H1 (cell line): ENCODE measurements around the gene HEBP2. TPM values are rescaled to one million over a fixed set of nuclear protein-coding genes. Genes with fewer than 3 reads are reported as not detected.

Experiments used
- CTCF ChIA-PET: fragments of 300-600 bp; sonication (Branson Sonifier 250); formaldehyde crosslinking; loops from one replicate; lab custom pipeline; 2021; ENCODE audit not compliant: partially characterized antibody; lab: Charles Lee
- POLR2A ChIA-PET: fragments of 300-600 bp; sonication (Branson Sonifier 250); formaldehyde crosslinking; loops from one replicate; lab custom pipeline; 2021; ENCODE audit warnings: inconsistent platforms; ENCODE audit not compliant: partially characterized antibody; lab: Charles Lee
- DNase-seq, 2 experiments: peaks; one replicate each; pipeline versions ENCODE4 v3.0.0 to v3.0.0-alpha.2; 2010 to 2022; ENCODE audit warnings: low spot score in 2 of 2, low read depth in 1 of 2, mixed read lengths in 1 of 2
- FAIRE-seq: peaks from 2 replicates; lab custom pipeline; 2011; peaks lifted over from hg19 to GRCh38; lab: Jason Lieb, UNC
- H2AFZ ChIP-seq: 2 replicates; pipeline ENCODE4 v1.8.1; 2012; ENCODE audit warnings: low read length, inconsistent platforms
- H2AK5ac ChIP-seq: 2 replicates; pipeline ENCODE4 v1.6.1; 2013; ENCODE audit warnings: low read depth, low read length
- H2BK120ac ChIP-seq: replicated peaks from 2 replicates; pipeline ENCODE3; 2013; ENCODE audit warnings: low read depth, low read length, inconsistent platforms
- H2BK12ac ChIP-seq: 2 replicates; pipeline ENCODE4 v1.6.1; 2013; ENCODE audit warnings: low read depth, low read length
- H2BK15ac ChIP-seq: 2 replicates; pipeline ENCODE4 v1.6.1; 2013; ENCODE audit warnings: low read length
- H2BK20ac ChIP-seq: 2 replicates; pipeline ENCODE4 v1.6.1; 2013; ENCODE audit warnings: low read length
- H2BK5ac ChIP-seq: 2 replicates; pipeline ENCODE4 v1.6.1; 2013; ENCODE audit warnings: low read depth, low read length
- H3K14ac ChIP-seq: 2 replicates; pipeline ENCODE4 v1.6.1; 2013; ENCODE audit warnings: inconsistent platforms; ENCODE audit not compliant: insufficient read length
- H3K18ac ChIP-seq: 2 replicates; pipeline ENCODE4 v1.6.1; 2013; ENCODE audit warnings: low read length; ENCODE audit errors: extremely low read depth
- H3K23ac ChIP-seq: 2 replicates; pipeline ENCODE4 v1.6.1; 2013; ENCODE audit warnings: inconsistent platforms; ENCODE audit not compliant: insufficient read length
- H3K23me2 ChIP-seq: 2 replicates; pipeline ENCODE4 v1.6.1; 2013; ENCODE audit warnings: low read depth, low read length
- H3K27ac ChIP-seq: 2 replicates; pipeline ENCODE4 v1.6.1; 2011; ENCODE audit warnings: low read depth, low read length, inconsistent platforms
- H3K27me3 ChIP-seq, 4 experiments: replicated peaks in 1 of 4; 1 replicate in 1 of 4; 2 replicates in 3 of 4; pipeline versions ENCODE4 v1.6.1 to v1.8.1; 2011 to 2013; ENCODE audit warnings: low read length in 3 of 4, mild to moderate bottlenecking in 3 of 4, inconsistent platforms in 2 of 4, mixed read lengths in 2 of 4, moderate library complexity in 1 of 4; ENCODE audit not compliant: control insufficient read depth in 3 of 4, insufficient read depth in 3 of 4; ENCODE audit errors: extremely low read depth in 1 of 4
- H3K36me3 ChIP-seq, 4 experiments: 2 replicates each; pipeline versions ENCODE4 v1.6.1 to v1.8.1; 2011 to 2013; ENCODE audit warnings: mild to moderate bottlenecking in 4 of 4, low read length in 3 of 4, moderate library complexity in 2 of 4, control low read depth in 1 of 4, inconsistent platforms in 1 of 4; ENCODE audit not compliant: insufficient read depth in 4 of 4, control insufficient read depth in 2 of 4
- H3K4ac ChIP-seq: replicated peaks from 2 replicates; pipeline ENCODE3; 2013; ENCODE audit warnings: low read length, low read depth, mixed read lengths, inconsistent platforms; ENCODE audit not compliant: insufficient read length
- H3K4me1 ChIP-seq, 4 experiments: replicated peaks in 1 of 4; 1 replicate in 1 of 4; 2 replicates in 3 of 4; pipeline versions ENCODE4 v1.6.1 to v1.8.1; 2011 to 2013; ENCODE audit warnings: low read length in 3 of 4, inconsistent platforms in 2 of 4, mixed read lengths in 1 of 4; ENCODE audit not compliant: insufficient read depth in 4 of 4, control insufficient read depth in 3 of 4
- H3K4me2 ChIP-seq, 2 experiments: 2 replicates each; pipeline versions ENCODE4 v1.6.1 to v1.8.1; 2011 to 2013; ENCODE audit warnings: low read depth in 2 of 2, low read length in 2 of 2, control low read depth in 1 of 2, inconsistent platforms in 1 of 2, mild to moderate bottlenecking in 1 of 2; ENCODE audit not compliant: insufficient read depth in 1 of 2
- H3K4me3 ChIP-seq, 4 experiments: fragments of 200-600, 300-600 bp in 1 of 4; sonication (generic), shearing (Covaris generic), sonication (Bioruptor Twin) in 1 of 4; 2 replicates each; pipeline versions ENCODE4 v1.5.1 to v1.8.1; 2011 to 2016; ENCODE audit warnings: low read length in 4 of 4, low read depth in 3 of 4, control low read depth in 2 of 4, inconsistent platforms in 2 of 4, mild to moderate bottlenecking in 2 of 4, mixed read lengths in 1 of 4, moderate library complexity in 1 of 4; ENCODE audit not compliant: insufficient read depth in 2 of 4; ENCODE audit errors: extremely low read depth in 1 of 4
- H3K56ac ChIP-seq: replicated peaks from 2 replicates; pipeline ENCODE3; 2013; ENCODE audit warnings: low read depth, mild to moderate bottlenecking, mixed read lengths, low read length, inconsistent platforms; ENCODE audit not compliant: insufficient read length
- H3K79me1 ChIP-seq: 2 replicates; pipeline ENCODE4 v1.6.1; 2013; ENCODE audit warnings: low read depth, low read length, control low read depth
- H3K79me2 ChIP-seq, 2 experiments: 2 replicates each; pipeline versions ENCODE4 v1.6.1 to v1.8.1; 2012 to 2013; ENCODE audit warnings: low read length in 2 of 2, mild to moderate bottlenecking in 2 of 2, inconsistent platforms in 1 of 2; ENCODE audit not compliant: insufficient read depth in 2 of 2, control insufficient read depth in 1 of 2
- H3K9ac ChIP-seq, 4 experiments: replicated peaks in 1 of 4; 1 replicate in 1 of 4; 2 replicates in 3 of 4; pipeline versions ENCODE4 v1.6.1 to v1.8.1; 2011 to 2013; ENCODE audit warnings: low read depth in 3 of 4, low read length in 3 of 4, control low read depth in 2 of 4, mild to moderate bottlenecking in 2 of 4, moderate library complexity in 2 of 4, inconsistent platforms in 1 of 4; ENCODE audit errors: extremely low read depth in 1 of 4
- H3K9me3 ChIP-seq, 2 experiments: 2 replicates each; pipeline versions ENCODE4 v1.6.1 to v1.8.1; 2012 to 2013; ENCODE audit warnings: mild to moderate bottlenecking in 2 of 2, moderate library complexity in 2 of 2, control low read depth in 1 of 2, inconsistent platforms in 1 of 2, low read depth in 1 of 2, low read length in 1 of 2, mixed read lengths in 1 of 2; ENCODE audit not compliant: insufficient read depth in 2 of 2
- H4K20me1 ChIP-seq, 2 experiments: replicated peaks in 1 of 2; 2 replicates each; pipeline versions ENCODE3 to v1.8.1; 2011 to 2013; ENCODE audit warnings: inconsistent platforms in 2 of 2, low read length in 2 of 2, mild to moderate bottlenecking in 1 of 2; ENCODE audit not compliant: insufficient read depth in 2 of 2, control insufficient read depth in 1 of 2
- H4K5ac ChIP-seq: 2 replicates; pipeline ENCODE4 v1.6.1; 2013; ENCODE audit warnings: low read length, low read depth, mixed read lengths, inconsistent platforms; ENCODE audit not compliant: insufficient read length
- H4K8ac ChIP-seq: 2 replicates; pipeline ENCODE4 v1.8.0; 2013; ENCODE audit warnings: mild to moderate bottlenecking, moderate library complexity, low read length, inconsistent platforms; ENCODE audit not compliant: insufficient read depth; ENCODE audit errors: extremely low read depth
- H4K91ac ChIP-seq: replicated peaks from 2 replicates; pipeline ENCODE3; 2013; ENCODE audit warnings: low read length, mixed read lengths, inconsistent platforms; ENCODE audit not compliant: insufficient read length
- CEBPB ChIP-seq: IDR thresholded peaks from 2 replicates; pipeline ENCODE4 v1.6.1; 2012; ENCODE audit warnings: low read depth, low read length
- CHD2 ChIP-seq: IDR thresholded peaks from 2 replicates; pipeline ENCODE4 v1.6.1; 2012; ENCODE audit warnings: low read length, improper control_type of control experiment
- EZH2 ChIP-seq: fragments of 200-600 bp; sonication (generic); IDR thresholded peaks from 2 replicates; pipeline ENCODE4 v1.7.1; 2012; ENCODE audit warnings: low read depth, mild to moderate bottlenecking, moderate library complexity, low read length, inconsistent platforms; ENCODE audit not compliant: severe bottlenecking
- SAP30 ChIP-seq: fragments of 300-600 bp; sonication (generic); IDR thresholded peaks from 2 replicates; pipeline ENCODE4 v1.7.1; 2012; ENCODE audit warnings: low read length, moderate library complexity, mild to moderate bottlenecking, inconsistent platforms; ENCODE audit not compliant: insufficient read depth, insufficient replicate concordance
- TEAD4 ChIP-seq: IDR thresholded peaks from 2 replicates; pipeline ENCODE4 v1.6.1; 2012; ENCODE audit warnings: low read depth, low read length, inconsistent platforms, mixed read lengths
- ZNF274 ChIP-seq: IDR thresholded peaks from 2 replicates; pipeline ENCODE4 v1.7.0; 2012; ENCODE audit warnings: low read length, borderline replicate concordance; ENCODE audit errors: extremely low read depth
- WGBS, 2 experiments: shearing (Covaris generic) in 1 of 2; methylation state at CpG; one replicate each; pipeline versions ENCODE4 v1.1.6 to v1.1.7; 2013 to 2015; ENCODE audit warnings: low lambda C conversion rate in 2 of 2, mixed read lengths in 2 of 2, inconsistent platforms in 1 of 2, low coverage in 1 of 2, missing lambda C conversion rate in 1 of 2; ENCODE audit not compliant: insufficient replicate concordance in 2 of 2, insufficient coverage in 1 of 2, insufficient read length in 1 of 2; ENCODE audit errors: extremely low coverage in 1 of 2, missing lambda C conversion rate in 1 of 2; 5-methylcytosine and 5-hydroxymethylcytosine counted together
- polyA plus RNA-seq, 7 experiments: library from polyadenylated mRNA; depleted of rRNA in 3 of 7; stranded (reverse) in 5 of 7; unstranded in 2 of 7; fragments of >200 nt in 5 of 7; fragments of 200-250 nt in 2 of 7; gene quantifications; 1 replicate in 5 of 7; 2 replicates in 1 of 7; 4 replicates in 1 of 7; pipeline versions ENCODE4 v1.2.1 to v1.2.3, GENCODE V29; 2011 to 2013; ENCODE audit warnings: missing spikeins in 2 of 7, mixed read lengths in 2 of 7
- total RNA-seq: library from RNA; stranded (reverse); fragmentation: NEBNext Ultra II Directional; extraction: Animal tissue kit (Norgen Biotek cat#: 25700); gene quantifications from 2 replicates; pipeline ENCODE4 v1.2.1, GENCODE V29; 2021

HEBP2 gene
- total and polyA plus RNA-seq, 2 of the 8 experiments (the other 6 are each of a cell fraction or from before 2014, with no cell fraction given), result 6.5 to 37.9 TPM

DNA sequence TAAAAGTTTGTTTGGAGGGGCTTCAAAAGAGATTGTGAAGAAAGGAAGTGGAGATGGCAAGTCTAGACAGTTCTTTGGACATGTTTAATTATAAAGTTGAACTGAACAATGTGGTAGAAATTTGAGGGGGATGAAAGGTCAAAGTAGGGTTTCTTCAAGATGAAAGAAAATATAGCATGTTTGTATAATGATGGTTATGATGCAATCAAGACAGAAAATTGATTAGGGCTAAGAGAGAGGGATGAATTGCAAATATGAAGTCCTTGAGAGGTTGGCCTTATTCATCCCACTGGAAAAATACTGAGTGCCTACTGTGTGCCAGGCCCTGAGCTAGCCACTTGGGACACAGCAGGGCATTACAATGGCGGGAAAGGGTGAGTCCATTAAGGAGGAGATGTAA lies 57.6 kb downstream of the HEBP2 start:
- H3K4me3 ChIP-seq, result no peak overlapping the region
- TF ChIP-seq ZNF274 (no peak), CEBPB (no peak), SAP30 (no peak), CHD2 (no peak), EZH2 (no peak), TEAD4 (no peak)
- H2BK5ac ChIP-seq, result no peak overlapping the region
- H4K5ac ChIP-seq, result no peak overlapping the region
- FAIRE-seq, result no peak
- no peak for DNase-seq
- no peak overlapping the region for H3K14ac ChIP-seq
- H3K9ac ChIP-seq, result no peak overlapping the region
- no peaks in the 10 kb centered on the region for H3K9me3 ChIP-seq
- no peak overlapping the region for H2BK15ac ChIP-seq
- H3K79me2 ChIP-seq, result no peaks in the 10 kb centered on the region
- H3K27me3 ChIP-seq, result no peaks in the 10 kb centered on the region
- 0 out of 2 replicates have a peak, but pooled peaks cover 2% of the 10 kb centered on the region for H3K23me2 ChIP-seq
- no peak overlapping the region for H2BK12ac ChIP-seq
- H2BK120ac ChIP-seq, result no peak overlapping the region
- H4K8ac ChIP-seq, result no peak overlapping the region
- no peaks in the 10 kb centered on the region for H4K20me1 ChIP-seq
- no peaks in the 10 kb centered on the region for H3K4me1 ChIP-seq
- H3K79me1 ChIP-seq, result no peaks in the 10 kb centered on the region
- H3K23ac ChIP-seq, result no peak overlapping the region
- WGBS, 2 experiments, result 79% methylated on average over 1 of the region's 1 CpG; no CpG with 5 or more reads in 1 of the 2 experiments
- POLR2A ChIA-PET, result no interaction called here
- no peak overlapping the region for H3K27ac ChIP-seq
- CTCF ChIA-PET, result interaction anchor here (1.4 kb wide), 1 partner anchor 13 kb away, joined by 3 read pairs; no protein-coding TSS in a partner anchor
- no peak overlapping the region for H3K4ac ChIP-seq
- no peak overlapping the region for H3K18ac ChIP-seq
- H2AK5ac ChIP-seq, result no peak overlapping the region
- no peak overlapping the region for H4K91ac ChIP-seq
- no peak overlapping the region for H3K56ac ChIP-seq
- H2AFZ ChIP-seq, result no peak overlapping the region
- peaks cover 0 to 16% (median 6%) of the 10 kb centered on the region in 4 experiments; a peak in 5 of 8 replicates for H3K36me3 ChIP-seq
- no peak overlapping the region for H2BK20ac ChIP-seq
- H3K4me2 ChIP-seq, result no peak overlapping the region
